BE2C (cell line): Measurements from ENCODE around the gene LDLRAD2.

ENCODE experiments used
- DNase-seq: peaks from one replicate; pipeline ENCODE4 v3.0.0-alpha.2; 2020
- H3K27me3 ChIP-seq: fragments of 250-450 bp; sonication (Bioruptor Pico); 2 replicates; pipeline ENCODE4 v1.5.1; 2020; ENCODE audit warnings: mild to moderate bottlenecking
- H3K36me3 ChIP-seq: fragments of 250-450 bp; sonication (Bioruptor Pico); 2 replicates; pipeline ENCODE4 v1.5.1; 2020; ENCODE audit warnings: mild to moderate bottlenecking
- H3K4me1 ChIP-seq: fragments of 250-450 bp; sonication (Bioruptor Pico); 2 replicates; pipeline ENCODE4 v1.5.1; 2020
- H3K4me3 ChIP-seq: 2 replicates; pipeline ENCODE4 v1.5.1; 2011; ENCODE audit warnings: low read depth, low read length
- H3K9me3 ChIP-seq: fragments of 250-450 bp; sonication (Bioruptor Pico); 2 replicates; pipeline ENCODE4 v1.5.1; 2020
- CTCF ChIP-seq: IDR thresholded peaks from 2 replicates; pipeline ENCODE4 v1.5.1; 2012; ENCODE audit warnings: mild to moderate bottlenecking, low read depth, low read length

The LDLRAD2 gene

DNA sequence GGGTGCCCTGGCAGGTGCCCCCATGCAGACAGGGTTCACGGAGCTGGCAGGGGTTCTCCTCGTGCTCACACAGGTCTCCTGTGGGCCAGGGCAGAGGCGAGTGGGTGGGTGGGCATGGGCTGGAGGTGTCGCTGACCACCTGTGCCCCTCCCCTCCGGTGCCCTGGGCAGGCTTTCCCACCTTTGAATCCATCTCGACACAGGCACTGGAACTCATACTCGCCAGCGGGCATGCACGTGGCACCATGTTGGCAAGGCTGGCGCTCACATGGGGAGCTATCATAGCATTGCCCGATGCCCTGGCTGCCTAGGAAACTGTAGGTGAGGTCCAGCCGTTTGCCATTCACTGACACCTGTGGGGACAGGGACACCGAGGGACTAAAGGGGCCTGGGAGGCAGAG is 16.0 kb downstream of the LDLRAD2 start:
- Histone ChIP-seq H3K4me1 (no peaks in the 10 kb centered on the region), H3K4me3 (no peak overlapping the region), H3K9me3 (no peaks in the 10 kb centered on the region), H3K36me3 (no peaks in the 10 kb centered on the region), H3K27me3 (no peaks in the 10 kb centered on the region)
- no peak for TF ChIP-seq CTCF
- DNase-seq = no peak

- no peaks in the 10 kb centered on the region for H3K27me3 ChIP-seq
- H3K9me3 ChIP-seq = no peaks in the 10 kb centered on the region
- TF ChIP-seq CTCF = no peak
- DNase-seq = no peak
- no peaks in the 10 kb centered on the region for H3K4me1 ChIP-seq
- H3K4me3 ChIP-seq = no peak overlapping the region
- H3K36me3 ChIP-seq = no peaks in the 10 kb centered on the region
These were observed 16.6 kb downstream of the LDLRAD2 start for GRCh38 chr1:21828506-21829210.

DNA sequence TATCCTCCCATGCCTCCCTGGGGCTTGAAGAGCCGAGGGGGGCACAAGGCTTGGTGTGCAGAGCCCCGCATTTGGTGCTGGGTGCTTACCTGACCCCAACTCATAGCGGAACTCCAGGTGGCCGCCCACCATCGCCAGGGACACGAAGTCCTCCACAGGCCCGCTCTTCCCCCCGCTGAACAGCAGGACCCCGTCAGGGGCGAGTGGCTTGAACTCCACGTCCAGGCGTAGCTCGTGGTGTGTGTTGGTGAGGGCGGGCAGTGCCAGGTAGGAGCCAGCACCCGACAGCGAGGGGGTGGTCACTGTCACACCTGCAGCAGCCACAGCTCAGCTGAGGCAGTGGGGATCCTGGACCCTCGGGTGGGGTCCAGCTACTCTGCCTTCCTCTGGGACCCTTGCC is 17.2 kb downstream of the LDLRAD2 start:
- no peaks in the 10 kb centered on the region for H3K9me3 ChIP-seq
- no peaks in the 10 kb centered on the region for H3K36me3 ChIP-seq
- H3K27me3 ChIP-seq = no peaks in the 10 kb centered on the region
- DNase-seq = no peak
- no peaks in the 10 kb centered on the region for H3K4me1 ChIP-seq
- H3K4me3 ChIP-seq = no peak overlapping the region
- no peak for TF ChIP-seq CTCF

DNA sequence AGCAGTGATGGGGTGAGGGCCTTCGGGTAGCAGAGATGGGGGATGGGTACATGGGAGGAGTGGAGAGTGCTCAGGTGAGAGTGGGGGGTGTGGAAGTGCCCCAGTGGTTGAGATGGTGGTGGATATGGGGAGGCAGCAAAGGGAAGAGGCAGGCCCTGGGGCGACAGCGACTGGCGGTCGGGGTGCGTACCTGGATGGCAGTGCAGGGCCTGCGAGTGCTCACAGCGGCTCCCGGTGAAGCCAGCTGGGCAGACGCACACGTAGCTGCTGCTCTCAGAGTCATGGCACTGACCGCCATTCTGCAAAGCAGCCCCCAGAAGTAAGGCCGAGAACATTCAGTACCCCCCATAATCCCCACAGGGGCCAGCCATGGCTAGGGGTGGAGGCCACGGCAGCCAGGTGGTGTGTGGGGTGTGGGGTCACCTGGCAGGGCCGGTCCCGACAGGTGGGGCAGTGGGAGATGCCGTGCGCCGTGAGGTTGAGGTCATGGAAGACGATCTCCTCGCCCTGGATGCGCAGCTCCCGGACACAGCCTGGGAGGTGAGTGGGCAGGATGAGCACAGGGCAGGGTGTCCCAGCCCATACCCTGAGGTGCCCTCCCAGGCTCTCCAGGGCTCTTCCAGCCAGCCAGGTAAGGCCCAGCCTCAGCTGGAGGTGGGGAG is 18.9 kb downstream of the LDLRAD2 start:
- no peaks in the 10 kb centered on the region for H3K4me1 ChIP-seq
- H3K36me3 ChIP-seq = no peaks in the 10 kb centered on the region
- TF ChIP-seq CTCF = no peak
- no peaks in the 10 kb centered on the region for H3K27me3 ChIP-seq
- no peaks in the 10 kb centered on the region for H3K9me3 ChIP-seq
- DNase-seq = no peak
- no peak overlapping the region for H3K4me3 ChIP-seq

DNA sequence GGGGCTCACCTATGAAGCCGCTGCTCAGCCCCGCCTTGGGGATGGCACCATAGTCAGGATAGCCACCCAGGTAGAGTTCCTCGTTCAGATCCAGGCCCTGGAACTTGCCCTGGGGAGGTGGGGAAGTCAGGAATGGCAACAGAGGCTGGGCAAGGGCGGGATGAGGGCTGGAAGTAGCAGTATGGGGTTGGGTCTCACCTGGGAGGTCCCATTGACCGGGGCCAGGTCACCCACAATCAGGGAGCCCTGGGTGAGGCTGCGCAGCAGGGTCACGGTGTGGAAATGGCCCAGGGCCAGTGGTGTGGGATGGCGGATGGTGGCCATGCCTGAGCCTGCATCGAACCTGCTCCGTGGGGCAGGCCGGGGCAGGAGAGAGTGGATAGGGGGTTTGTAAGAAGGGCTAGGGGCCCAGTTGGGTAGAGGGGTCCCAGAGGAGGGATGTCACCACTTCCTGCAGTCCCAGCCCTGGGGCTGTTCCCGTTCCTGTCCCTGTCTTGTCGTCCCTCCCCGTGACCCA is 19.4 kb downstream of the LDLRAD2 start:
- H3K4me3 ChIP-seq = no peak overlapping the region
- no peaks in the 10 kb centered on the region for H3K27me3 ChIP-seq
- no peak for TF ChIP-seq CTCF
- no peaks in the 10 kb centered on the region for H3K4me1 ChIP-seq
- H3K36me3 ChIP-seq = no peaks in the 10 kb centered on the region
- DNase-seq = no peak
- H3K9me3 ChIP-seq = no peaks in the 10 kb centered on the region

- Histone ChIP-seq H3K36me3 (no peaks in the 10 kb centered on the region), H3K27me3 (no peaks in the 10 kb centered on the region), H3K4me3 (no peak overlapping the region), H3K4me1 (no peaks in the 10 kb centered on the region), H3K9me3 (no peaks in the 10 kb centered on the region)
- DNase-seq = no peak
- no peak for TF ChIP-seq CTCF
These were observed 21.4 kb downstream of the LDLRAD2 start for GRCh38 chr1:21833392-21833976.
